Measurements from ENCODE around the gene GPATCH4.
"Not testable (repeated sequence)": the region's sequence is repeated elsewhere in the genome, so short reads cannot be mapped to it uniquely, and the experiment has no call there.

GPATCH4 gene

DNA sequence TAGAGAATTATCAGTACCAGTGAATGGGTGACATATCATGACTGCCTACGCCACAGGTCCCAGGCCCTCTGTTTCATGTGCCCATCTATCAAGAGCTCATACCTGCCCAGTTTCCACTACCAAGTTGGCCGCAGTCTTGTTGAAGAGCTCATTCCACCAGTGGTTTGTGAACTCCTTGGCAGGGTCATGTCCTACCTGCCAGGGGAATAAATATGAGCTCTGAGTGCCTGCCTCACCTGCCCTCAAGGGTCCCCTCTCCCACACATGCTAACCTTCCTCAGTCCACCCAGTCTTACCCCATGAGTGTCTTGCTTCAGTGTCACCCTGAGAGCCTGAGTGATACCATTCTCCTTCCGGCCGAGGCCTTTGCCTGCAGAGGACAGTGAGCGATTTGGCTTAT is 3.2 kb downstream of the GPATCH4 start:
- no peak for DNase-seq (ENCODE audit: low read depth in 2 of 2)

DNA sequence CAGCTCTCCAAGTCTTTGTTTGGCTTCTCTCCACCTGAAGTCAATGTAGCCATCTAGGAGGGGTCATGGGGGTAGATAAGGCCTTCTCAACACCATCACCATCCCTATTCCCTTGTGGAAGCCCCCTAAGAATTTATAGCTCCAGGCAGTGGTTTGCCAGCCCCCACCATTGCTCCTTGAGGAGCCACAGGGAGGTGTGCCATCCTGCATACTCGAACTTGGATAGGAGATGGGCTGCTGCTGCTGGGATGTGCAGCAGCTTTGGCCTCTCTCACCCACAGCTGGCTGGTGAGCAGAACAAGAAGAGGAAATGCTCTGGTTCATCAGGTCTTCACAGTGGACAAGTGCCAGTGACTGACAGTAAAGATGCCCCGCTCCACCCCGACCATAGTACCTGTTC is 4.9 kb downstream of the GPATCH4 start:
- DNase-seq (ENCODE audit: low read depth in 2 of 2): no peak

DNA sequence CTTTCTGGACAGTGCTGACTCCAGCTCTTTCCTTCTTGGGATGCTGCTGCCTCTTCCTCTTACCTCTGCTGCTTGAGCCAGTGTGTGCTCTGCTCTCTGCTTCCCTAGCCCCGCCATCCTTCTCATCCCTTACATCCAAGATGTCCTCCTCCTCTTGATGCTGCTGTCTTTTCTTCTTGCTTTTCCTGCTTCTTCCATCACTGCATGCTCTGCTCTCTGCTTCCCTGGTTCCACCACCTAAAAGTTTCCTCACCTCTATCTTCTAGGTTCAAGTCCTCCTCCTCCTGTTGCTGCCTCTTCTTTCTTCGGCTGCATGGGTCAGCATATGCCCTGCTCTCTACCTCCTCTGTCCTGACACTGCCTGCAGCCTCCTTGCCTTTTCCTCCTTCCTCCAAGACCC is 6.3 kb downstream of the GPATCH4 start:
- DNase-seq (ENCODE audit: low read depth in 2 of 2): no peak

DNA sequence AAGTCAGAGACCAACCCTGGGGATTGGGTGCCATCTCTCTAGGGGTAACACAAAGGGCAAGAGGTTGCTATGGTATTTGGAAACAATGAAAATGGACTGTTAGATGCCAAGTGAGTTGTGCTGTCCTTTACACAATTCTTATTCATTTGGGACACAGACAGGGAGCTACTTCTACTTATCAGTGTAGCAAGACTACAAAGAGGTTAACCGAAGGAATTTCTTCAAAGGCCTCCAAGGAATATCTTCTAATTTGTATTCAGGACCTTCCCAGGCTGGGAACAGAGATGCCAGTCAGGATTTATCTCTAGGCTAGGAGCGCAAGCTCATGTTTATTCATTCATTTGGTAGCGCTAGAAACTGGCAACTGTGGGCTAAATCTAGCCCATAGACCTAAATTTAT is 7.1 kb downstream of the GPATCH4 start:
- DNase-seq (ENCODE audit: low read depth in 2 of 2): no peak

DNA sequence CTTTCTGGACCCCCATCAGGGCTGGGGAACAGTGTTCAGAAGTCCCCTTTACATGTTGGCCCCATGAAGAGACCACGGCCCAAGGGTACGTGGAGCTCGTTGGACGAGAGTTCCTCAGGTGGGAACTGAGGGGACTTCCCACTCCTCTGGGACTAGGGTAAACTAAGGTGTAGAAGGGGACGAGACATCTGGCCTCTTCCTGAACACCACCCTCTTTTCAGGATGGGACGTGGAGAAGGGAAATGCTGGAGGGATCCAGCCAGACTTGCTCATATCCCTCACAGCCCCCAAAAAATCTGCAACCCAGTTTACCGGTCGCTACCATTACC is 7.7 kb downstream of the GPATCH4 start:
- DNase-seq (ENCODE audit: low read depth in 2 of 2): no peak

DNA sequence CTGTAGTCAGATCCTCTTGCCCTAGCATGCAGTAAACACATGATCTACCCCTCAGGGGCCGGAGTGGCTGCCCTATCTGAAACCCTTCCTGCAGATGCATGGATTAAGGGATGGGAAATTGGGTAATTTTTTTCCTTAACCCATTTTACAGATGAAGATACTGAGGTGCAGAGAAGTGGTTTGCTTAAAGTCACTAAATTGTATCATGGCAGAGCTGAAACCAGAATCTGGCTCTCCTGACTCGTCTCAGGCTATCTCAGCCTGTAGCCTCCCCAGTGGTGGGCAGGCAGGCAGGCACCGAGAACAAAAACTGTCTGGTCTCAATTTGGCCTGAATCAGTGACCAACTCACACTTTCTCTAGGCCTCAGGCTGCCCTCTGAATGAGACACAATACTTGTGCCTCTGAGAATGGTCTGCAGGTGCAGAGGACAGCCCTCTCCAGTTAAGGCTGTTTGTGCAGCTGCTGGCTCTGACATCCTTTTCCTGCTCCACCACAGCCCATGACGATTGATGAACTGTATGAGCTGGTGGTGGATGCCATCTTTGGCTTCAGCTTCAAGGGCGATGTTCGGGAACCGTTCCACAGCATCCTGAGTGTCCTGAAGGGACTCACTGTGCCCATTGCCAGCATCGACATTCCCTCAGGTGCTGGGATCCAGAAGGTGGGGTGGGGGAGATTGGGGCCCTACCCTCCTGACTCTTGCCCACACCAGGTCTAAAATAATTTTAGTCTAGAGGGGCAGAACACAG is 8.2 kb downstream of the GPATCH4 start:
- no peak for DNase-seq (ENCODE audit: low read depth in 2 of 2)

DNA sequence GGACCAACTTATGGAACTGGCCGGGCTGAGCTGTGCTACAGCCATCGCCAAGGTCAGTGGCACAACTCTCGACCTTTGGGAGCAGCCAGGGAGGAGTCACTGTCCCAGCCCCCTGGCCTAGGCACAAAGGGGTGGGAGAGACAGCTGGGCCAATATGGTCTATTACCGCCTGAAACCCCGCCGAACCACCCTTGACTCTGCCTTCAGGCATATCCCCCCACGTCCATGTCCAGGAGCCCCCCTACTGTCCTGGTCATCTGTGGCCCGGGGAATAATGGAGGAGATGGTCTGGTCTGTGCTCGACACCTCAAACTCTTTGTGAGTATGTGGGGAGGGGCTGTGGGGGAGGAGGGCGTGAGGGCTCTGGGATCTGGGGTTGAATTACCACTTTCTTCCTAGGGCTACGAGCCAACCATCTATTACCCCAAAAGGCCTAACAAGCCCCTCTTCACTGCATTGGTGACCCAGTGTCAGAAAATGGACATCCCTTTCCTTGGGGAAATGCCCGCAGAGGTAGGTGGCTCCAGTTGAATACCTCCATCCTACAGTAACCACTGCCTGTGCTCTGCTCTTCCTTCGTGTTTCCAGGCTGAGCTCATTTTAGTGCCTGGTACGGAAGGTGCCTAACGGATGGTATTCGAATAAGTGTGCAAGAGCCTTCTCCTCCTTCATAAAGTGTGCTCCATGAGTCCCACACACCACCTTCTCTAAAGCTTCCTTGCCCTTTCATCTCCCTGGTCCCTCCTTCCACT is 8.9 kb downstream of the GPATCH4 start:
- DNase-seq (ENCODE audit: low read depth in 2 of 2): no peak

DNA sequence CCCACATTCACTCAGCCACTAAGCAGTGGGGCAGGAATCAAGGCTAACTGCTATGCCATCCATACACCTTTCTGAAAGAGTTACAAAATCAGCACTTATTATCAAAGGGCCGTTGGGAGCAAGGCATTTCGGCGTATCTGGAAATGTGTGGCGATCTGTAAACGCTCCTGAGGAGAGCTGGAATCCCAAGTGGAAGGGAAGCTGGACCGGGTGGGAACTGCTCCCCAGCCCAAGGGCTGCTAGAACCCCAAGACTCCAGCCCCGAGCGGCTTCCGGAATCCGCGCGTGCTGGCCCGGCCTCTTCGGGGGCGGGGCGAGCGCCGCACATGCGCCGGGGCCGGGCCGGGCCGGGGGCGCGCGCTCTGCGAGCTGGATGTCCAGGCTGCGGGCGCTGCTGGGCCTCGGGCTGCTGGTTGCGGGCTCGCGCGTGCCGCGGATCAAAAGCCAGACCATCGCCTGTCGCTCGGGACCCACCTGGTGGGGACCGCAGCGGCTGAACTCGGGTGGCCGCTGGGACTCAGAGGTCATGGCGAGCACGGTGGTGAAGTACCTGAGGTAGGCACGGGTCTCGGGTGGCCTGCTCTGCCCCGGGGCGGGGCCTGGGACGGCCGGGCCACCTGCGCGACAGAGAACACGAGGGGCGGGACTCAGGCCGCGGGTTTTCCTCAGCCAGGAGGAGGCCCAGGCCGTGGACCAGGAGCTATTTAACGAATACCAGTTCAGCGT is 9.7 kb downstream of the GPATCH4 start, which contains the start of gene NAXE:
Gene NAXE (plus strand): TSS at position 345 of the 726 bp plus-strand sequence. CDS start 29 bp downstream, at position 374.
- peak; percentile 37 to 43 for DNase-seq (ENCODE audit: low read depth in 2 of 2)

DNA sequence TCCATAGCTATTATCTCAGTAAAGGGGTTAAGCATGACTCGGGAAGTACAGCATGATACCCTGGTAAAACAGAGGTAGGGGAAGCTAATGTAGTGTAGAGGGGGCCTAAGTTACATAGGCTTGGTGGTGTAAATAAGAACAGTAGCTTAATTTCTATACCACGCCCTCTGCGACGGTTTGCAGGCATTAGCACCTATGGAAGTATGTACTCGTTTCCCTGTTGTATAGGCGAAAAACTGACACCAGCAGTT is 10.2 kb downstream of the GPATCH4 start:
- no peak for DNase-seq (ENCODE audit: low read depth in 2 of 2)

DNA sequence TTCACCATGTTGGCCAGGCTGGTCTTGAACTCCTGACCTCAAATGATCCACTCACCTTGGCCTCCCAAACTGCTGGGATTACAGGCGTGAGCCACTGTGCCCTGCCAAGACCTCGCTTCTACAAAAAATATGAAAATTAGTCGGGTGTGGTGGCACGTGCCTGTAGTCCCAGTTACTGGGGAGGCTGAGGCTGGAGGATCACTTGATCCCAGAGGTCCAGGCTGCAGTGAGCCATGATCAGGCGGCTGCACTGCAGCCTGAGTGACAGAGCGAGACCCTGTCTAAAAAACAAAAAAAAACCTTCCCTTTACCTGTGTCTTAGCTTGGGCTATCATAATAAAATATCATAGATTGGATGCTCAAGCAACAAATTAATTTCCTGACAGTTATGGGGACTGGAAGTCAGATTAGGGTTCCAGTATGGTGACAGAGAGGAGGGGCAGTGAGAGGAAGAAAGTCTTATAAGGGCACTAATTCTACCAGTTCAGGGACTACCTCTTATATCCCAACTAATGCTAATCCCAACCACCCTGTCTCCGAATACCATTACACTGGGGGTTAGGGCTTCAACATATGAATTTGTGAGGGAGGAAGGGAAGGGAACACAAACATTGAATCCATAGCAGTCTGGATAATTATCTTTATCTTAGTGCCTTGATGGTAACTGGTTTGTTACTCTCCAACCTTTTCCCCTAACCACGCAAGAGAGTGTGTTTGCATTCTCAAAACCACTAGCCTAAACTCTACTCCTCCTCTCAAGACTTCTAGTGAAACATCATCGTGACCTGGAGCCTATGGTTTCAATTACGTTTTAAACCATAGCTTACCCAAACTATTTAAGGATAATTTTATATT is 10.7 kb downstream of the GPATCH4 start:
- DNase-seq (ENCODE audit: low read depth in 2 of 2): no peak

DNA sequence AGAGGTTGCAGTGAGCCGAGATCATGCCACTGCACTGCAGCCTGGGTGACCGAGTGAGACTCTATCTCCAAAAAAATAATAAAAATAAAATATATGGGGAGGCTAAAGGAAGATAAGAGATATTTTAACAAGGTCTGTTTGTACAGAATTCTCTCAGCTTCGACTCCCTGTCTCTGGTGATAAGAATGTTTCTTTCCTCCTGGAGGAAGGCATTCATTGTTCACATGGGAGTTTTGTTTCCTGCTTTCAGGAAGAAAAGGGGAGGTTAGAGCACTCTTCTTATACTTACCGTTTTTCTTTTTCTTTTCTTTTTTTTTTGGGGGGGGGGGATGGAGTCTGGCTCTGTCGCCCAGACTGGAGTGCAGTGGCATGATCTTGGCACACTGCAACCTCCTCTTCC is 11.7 kb downstream of the GPATCH4 start:
- DNase-seq (ENCODE audit: low read depth in 2 of 2): no peak

DNA sequence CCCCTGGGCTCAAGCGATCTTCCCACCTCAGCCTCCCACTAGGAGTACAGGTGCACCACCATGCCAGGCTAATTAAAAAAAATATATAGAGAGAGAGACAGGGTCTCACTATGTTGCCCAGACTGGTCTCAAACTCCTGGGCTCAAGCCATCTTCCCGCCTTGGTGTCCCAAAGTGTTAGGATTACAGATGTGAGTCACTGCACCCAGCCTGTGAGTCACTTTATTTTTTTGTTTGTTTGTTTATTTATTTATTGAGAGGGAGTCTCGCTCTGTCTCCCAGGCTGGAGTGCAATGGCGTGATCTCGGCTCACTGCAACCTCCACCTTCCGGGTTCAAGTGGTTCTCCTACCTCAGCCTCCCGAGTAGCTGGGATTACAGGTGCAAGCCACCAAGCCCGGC is 13.4 kb downstream of the GPATCH4 start:
- not testable (repeated sequence) for DNase-seq (ENCODE audit: low read depth in 2 of 2)

DNA sequence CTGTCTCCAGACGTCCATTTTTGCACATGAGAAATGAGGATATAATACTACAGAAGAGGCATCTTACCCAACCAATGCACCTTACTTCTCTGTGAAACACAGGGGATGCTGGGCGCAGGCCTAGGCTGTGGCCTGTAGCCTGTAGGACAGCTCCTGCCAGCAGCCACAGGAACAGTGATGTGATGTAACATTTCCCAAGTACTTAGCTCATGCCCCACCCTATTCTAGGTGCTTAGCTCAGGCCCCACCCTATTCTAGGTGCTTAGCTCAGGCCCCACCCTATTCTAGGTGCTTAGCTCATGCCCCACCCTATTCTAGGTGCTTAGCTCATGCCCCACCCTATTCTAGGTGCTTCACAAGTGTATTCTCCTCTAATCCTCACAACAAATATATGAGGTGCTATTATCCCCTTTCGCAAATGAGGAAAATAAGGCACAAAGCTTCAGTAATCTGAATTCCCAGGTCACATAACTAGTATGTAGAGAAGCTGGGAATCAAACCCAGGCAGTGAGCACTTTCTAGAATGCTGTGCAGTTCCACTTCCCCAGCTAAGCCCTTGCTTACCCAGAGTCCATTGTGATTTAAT is 14.3 kb downstream of the GPATCH4 start:
- DNase-seq (ENCODE audit: low read depth in 2 of 2): no peak

DNA sequence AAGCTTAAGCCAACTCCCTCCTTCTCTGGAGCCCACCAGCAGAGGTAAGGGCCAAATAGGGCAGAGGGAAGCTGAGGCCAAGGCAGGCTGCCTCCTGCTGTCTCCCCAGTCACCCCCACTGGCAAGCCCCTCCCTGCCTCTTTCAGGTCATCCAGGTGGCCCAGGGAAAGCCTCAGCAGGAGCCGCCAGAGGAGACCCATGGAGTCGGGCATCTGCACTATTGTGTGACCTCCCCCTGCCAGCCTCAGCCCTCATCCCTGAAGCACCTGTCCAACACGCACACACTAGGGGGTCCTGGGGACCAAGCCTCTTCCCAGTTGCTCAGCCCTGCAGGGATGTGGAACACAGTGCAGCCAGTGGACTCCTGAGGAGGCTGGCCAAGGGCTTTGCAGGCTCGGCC is 15.0 kb downstream of the GPATCH4 start:
- DNase-seq (ENCODE audit: low read depth in 2 of 2): no peak

DNA sequence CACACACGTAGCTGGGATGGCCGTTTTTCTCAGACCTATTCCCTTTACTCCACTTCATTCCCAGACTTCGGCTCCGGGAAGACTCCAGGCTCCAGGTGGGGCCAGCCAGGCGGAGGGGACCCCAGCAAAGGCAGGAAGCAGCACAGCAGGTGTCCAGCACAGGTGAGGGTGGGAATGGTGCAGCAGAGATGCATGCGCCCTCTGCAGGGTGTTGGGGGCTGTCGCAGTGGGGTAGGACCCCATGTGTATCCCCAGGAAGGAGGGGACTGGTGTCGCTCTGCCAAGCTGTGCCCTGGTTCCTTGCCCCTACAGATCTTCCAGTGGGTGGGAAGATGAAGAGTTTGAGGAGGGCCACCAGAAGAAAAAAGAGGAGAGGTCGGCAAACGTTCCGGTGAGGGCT is 16.5 kb downstream of the GPATCH4 start:
- no peak for DNase-seq (ENCODE audit: low read depth in 2 of 2)

DNA sequence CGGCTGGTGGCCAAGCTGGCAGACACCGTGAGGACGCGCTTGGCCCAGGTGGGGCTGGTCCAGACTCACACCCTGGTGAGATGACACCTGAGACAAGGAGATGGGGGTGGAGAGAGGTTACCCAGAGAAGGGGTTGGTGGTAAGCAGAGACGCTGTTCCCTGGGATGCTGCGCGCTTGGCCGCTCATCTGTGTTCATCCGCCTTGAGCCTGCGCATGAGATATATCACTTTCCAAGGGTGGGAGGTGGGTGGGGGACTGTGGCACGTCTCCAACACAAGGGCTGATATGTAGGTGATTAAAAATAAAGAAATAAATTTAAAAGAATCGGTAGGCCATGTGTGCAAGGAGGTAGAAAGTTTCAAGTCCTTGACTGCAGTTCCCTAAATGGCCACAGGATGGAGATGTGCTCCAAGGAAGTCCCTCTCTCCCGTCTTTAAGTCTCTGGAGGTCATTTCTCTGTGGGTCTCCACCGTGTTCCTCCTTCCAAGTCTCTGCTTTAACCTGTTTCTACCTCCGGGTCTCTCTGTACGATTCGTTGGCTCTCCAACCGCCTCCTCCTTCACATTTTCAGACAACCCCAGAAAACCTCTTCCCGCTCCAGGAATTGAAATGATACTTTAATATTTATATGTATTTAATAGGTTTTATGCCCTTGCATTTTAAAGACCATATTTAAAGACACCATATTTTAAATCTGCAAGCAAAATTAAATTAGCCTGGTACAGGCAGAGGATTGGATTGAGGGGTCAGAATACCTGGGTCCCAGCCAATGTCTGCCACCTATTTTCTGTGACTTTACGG is 17.3 kb downstream of the GPATCH4 start:
- peak; percentile 28 to 59 for DNase-seq (ENCODE audit: low read depth in 2 of 2)

DNA sequence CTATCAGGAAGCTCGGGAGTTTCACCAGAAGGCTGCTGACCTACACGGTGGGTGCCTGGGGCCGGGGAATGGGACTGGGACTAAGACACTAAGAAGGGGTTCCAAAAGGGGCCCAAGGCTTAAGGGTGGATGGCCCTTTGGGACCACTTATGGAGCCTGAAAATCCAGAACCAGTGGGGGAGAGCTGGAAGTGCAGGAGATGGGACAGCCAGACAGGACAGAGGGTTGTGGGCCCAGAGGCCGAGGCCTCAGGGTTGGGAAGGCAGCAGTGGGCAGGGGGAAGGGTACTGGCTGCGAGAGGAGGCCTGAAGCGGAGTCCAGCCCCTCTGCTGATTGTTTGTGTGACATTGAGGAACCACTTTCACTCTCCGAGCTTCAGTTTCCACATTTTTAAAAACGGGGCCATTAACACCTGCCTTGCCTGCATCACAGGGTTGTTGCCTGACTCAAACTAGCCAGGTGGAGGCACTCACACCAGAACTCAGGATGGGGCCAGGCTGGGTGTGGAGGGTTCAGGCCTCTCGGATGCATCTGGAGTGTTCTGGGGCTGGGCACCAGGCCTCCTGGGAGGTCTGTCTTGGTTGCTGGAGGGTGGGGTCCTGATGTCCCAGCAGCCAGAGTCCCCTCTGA is 18.8 kb downstream of the GPATCH4 start:
- DNase-seq (ENCODE audit: low read depth in 2 of 2): no peak

DNA sequence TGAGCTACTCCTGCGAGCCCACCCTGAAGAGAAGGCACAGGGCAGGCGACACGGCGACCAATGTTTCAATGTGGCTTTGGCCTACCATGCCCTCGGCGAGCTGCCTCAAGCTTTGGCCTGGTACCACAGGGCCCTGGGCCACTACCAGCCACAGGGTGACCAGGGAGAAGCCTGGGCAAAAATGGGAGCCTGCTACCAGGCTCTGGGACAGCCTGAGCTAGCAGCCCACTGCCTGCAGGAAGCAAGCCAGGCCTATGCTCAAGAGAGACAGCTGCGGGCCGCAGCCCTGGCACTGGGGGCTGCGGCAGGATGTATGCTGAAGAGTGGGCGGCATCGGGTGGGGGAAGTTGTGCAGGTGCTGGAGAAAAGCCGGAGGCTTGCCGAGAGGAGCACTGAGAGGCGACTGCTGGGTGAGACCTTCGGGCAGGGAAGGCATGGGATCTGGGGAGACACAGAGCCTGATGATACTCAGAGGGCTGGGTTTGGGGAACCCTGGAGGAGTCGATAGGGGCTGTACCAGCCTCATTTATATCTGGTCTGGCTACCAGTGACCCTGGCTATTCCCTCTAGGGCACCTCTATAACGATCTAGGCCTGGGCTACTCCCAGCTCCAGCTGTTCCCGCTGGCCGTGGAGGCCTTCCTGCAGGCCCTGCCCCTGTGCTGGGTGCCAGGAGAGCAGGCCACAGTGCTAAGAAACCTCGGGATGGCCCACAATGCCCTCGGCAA is 19.5 kb downstream of the GPATCH4 start:
- DNase-seq (ENCODE audit: low read depth in 2 of 2): no peak

DNA sequence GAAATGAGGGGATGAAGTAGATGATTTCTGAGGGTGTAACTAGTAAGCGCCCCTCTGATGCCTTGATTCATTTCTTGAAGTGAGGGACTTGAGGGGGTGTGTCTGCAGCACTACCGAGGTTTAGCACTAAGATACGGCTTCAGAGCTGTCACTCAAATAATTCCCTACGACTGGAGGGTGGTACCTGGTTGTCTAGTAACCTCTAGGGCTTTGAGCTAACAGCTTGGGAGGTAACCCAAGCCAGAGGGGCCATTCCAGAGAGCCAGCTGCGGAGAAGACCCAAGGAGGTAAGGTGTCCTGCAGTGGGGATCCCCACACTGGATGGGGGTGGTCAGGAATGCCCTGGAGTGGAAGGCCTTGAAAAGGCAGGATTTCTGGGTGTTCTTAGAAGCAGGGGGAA is 21.8 kb downstream of the GPATCH4 start, which contains the start of gene TTC24:
Gene TTC24 (plus strand): TSS at position 252 of the 400 bp plus-strand sequence. CDS start 1,642 bp downstream, outside the sequence.
- no peak for DNase-seq (ENCODE audit: low read depth in 2 of 2)

DNA sequence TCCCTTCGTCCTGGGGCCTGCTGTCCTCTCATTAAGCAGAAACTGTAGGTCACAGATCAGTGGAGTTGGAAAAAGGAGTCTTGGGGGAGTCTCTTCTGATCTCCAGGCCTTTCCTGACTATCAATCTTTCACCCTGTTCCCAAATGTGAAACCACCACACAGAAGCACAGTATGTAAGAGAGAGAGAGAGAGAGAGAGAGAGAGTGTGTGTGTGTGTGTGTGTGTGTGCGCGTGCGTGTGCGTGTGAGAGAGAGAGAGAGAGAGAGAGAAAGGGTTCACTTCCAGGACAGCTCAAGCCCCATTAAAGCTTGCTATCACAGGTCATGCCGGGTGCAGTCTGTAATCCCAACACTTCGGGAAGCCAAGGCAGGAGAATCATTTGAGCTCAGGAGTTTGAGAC is 23.2 kb downstream of the GPATCH4 start:
- DNase-seq (ENCODE audit: low read depth in 2 of 2): no peak

Data from stimulated activated CD8-positive, alpha-beta memory T cell treated with anti-CD3 and anti-CD28 coated beads, Interleukin-7, amount 100 ng/mL, for 1 hour (primary cell).